ENCODE data around the gene ARHGAP19. TPM values are rescaled to one million over a fixed set of nuclear protein-coding genes. Genes with fewer than 3 reads are reported as not detected.

Gene ARHGAP19
- total RNA-seq, 1 experiment from 2014 or later, result 11.2 TPM

DNA sequence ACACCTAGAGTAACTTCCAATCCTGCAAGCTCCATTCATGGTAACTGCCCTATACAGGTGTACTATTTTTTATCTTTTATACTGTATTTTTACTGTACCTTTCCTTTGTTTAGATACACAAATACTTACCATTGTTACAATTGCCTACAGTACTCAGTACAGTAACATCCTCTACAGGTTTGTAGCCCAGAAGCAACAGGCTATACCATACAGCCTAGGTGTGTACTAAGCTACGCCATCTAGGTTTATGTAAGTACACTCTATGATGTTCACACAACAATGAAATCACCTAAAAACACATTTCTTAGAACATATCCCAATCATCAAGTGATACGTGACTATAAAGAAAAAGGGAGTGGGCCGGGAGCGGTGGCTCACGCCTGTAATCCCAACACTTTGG is 53.6 kb downstream of the ARHGAP19 start:
- CTCF ChIA-PET, result no interaction called here
- Histone ChIP-seq H3K4me1 (replicated peaks; ENCODE audit: insufficient read depth) (no peaks in the 10 kb centered on the region), H3K9me3 (ENCODE audit: insufficient read depth, low read depth) (no peaks in the 10 kb centered on the region), H2AFZ (no peak overlapping the region), H3K4me2 (no peak overlapping the region), H3K27ac (no peak overlapping the region), H3K79me2 (ENCODE audit: low read depth) (no peaks in the 10 kb centered on the region), H3K27me3 (ENCODE audit: insufficient read depth, low read depth) (no peaks in the 10 kb centered on the region), H4K20me1 (ENCODE audit: insufficient read depth) (no peaks in the 10 kb centered on the region), H3F3A (ENCODE audit: insufficient read depth, low read depth) (no peaks in the 10 kb centered on the region), H3K9me2 (ENCODE audit: insufficient read depth) (no peaks in the 10 kb centered on the region), H3K4me3 (no peak overlapping the region), H3K36me3 (ENCODE audit: low read depth) (no peaks in the 10 kb centered on the region)
- TF ChIP-seq EZH2 (IDR thresholded peaks at IDR 0.05; ENCODE audit: low read depth), result no peak
- TF ChIP-seq, protein P1, sequence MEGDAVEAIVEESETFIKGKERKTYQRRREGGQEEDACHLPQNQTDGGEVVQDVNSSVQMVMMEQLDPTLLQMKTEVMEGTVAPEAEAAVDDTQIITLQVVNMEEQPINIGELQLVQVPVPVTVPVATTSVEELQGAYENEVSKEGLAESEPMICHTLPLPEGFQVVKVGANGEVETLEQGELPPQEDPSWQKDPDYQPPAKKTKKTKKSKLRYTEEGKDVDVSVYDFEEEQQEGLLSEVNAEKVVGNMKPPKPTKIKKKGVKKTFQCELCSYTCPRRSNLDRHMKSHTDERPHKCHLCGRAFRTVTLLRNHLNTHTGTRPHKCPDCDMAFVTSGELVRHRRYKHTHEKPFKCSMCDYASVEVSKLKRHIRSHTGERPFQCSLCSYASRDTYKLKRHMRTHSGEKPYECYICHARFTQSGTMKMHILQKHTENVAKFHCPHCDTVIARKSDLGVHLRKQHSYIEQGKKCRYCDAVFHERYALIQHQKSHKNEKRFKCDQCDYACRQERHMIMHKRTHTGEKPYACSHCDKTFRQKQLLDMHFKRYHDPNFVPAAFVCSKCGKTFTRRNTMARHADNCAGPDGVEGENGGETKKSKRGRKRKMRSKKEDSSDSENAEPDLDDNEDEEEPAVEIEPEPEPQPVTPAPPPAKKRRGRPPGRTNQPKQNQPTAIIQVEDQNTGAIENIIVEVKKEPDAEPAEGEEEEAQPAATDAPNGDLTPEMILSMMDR (conservative IDR thresholded peaks at IDR 0.05), result no peak
- DNase-seq, result no peak
- POLR2A ChIA-PET (ENCODE audit: unreplicated experiment), result no interaction called here
- intact Hi-C loops (cut with micrococcal nuclease; ENCODE audit: unreplicated experiment), result no loop called here
- no TSS peak for BruUV-seq (replicated peaks)

- no peaks in the 10 kb centered on the region for H3F3A ChIP-seq (ENCODE audit: insufficient read depth, low read depth)
- H3K4me3 ChIP-seq, result no peak overlapping the region
- POLR2A ChIA-PET (ENCODE audit: unreplicated experiment), result no interaction called here
- intact Hi-C loops (cut with micrococcal nuclease; ENCODE audit: unreplicated experiment), result no loop called here
- H4K20me1 ChIP-seq (ENCODE audit: insufficient read depth), result no peaks in the 10 kb centered on the region
- H3K27me3 ChIP-seq (ENCODE audit: insufficient read depth, low read depth), result no peaks in the 10 kb centered on the region
- H3K4me1 ChIP-seq (replicated peaks; ENCODE audit: insufficient read depth), result no peaks in the 10 kb centered on the region
- H3K27ac ChIP-seq, result no peak overlapping the region
- CTCF ChIA-PET, result no interaction called here
- TF ChIP-seq, protein P1 (conservative IDR thresholded peaks at IDR 0.05), result no peak
- no peak for TF ChIP-seq EZH2 (IDR thresholded peaks at IDR 0.05; ENCODE audit: low read depth)
- H3K9me2 ChIP-seq (ENCODE audit: insufficient read depth), result no peaks in the 10 kb centered on the region
- BruUV-seq (replicated peaks), result no TSS peak
- no peaks in the 10 kb centered on the region for H3K79me2 ChIP-seq (ENCODE audit: low read depth)
- H3K36me3 ChIP-seq (ENCODE audit: low read depth), result no peaks in the 10 kb centered on the region
- H3K4me2 ChIP-seq, result no peak overlapping the region
- no peak for DNase-seq
- no peak overlapping the region for H2AFZ ChIP-seq
- H3K9me3 ChIP-seq (ENCODE audit: insufficient read depth, low read depth), result no peaks in the 10 kb centered on the region
These were observed 57.1 kb downstream of the ARHGAP19 start for GRCh38 chr10:97235353-97235752.

DNA sequence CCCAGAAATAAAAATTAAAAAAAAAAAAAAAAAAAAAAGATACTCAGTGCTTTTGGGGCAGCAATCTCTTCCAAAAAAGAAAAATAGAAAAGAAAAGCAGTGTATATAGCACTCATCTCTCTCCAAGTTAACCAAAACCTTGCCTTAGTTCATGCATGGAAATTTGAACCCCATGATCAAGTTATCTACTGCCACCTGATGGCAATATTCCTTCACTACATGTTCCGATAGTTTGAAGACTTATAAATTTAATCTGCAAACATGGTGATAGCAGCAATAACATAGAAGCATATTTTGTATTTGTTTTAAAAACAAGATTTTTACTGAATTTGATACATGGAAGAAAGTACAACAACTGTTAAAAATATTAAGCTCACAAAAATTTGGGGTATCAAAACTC is 58.0 kb downstream of the ARHGAP19 start:
- POLR2A ChIA-PET (ENCODE audit: unreplicated experiment), result no interaction called here
- no peak overlapping the region for H2AFZ ChIP-seq
- H3F3A ChIP-seq (ENCODE audit: insufficient read depth, low read depth), result no peaks in the 10 kb centered on the region
- H3K79me2 ChIP-seq (ENCODE audit: low read depth), result no peaks in the 10 kb centered on the region
- H3K4me3 ChIP-seq, result no peak overlapping the region
- intact Hi-C loops (cut with micrococcal nuclease; ENCODE audit: unreplicated experiment), result no loop called here
- H3K9me2 ChIP-seq (ENCODE audit: insufficient read depth), result no peaks in the 10 kb centered on the region
- H3K36me3 ChIP-seq (ENCODE audit: low read depth), result no peaks in the 10 kb centered on the region
- no TSS peak for BruUV-seq (replicated peaks)
- H3K9me3 ChIP-seq (ENCODE audit: insufficient read depth, low read depth), result no peaks in the 10 kb centered on the region
- H3K4me1 ChIP-seq (replicated peaks; ENCODE audit: insufficient read depth), result no peaks in the 10 kb centered on the region
- no peak for DNase-seq
- TF ChIP-seq, protein P1 (conservative IDR thresholded peaks at IDR 0.05), result peak; percentile 66
- no peak for TF ChIP-seq EZH2 (IDR thresholded peaks at IDR 0.05; ENCODE audit: low read depth)
- H3K27me3 ChIP-seq (ENCODE audit: insufficient read depth, low read depth), result no peaks in the 10 kb centered on the region
- H3K27ac ChIP-seq, result no peak overlapping the region
- no peaks in the 10 kb centered on the region for H4K20me1 ChIP-seq (ENCODE audit: insufficient read depth)
- CTCF ChIA-PET, result no interaction called here
- no peak overlapping the region for H3K4me2 ChIP-seq
